ENCODE measurements around the gene LMO1. TPM values are rescaled to one million over a fixed set of nuclear protein-coding genes. Genes with fewer than 3 reads are reported as not detected.

Gene LMO1
- total and polyA plus RNA-seq, 10 of the 15 experiments (the other 5 are each of a cell fraction or from before 2014, with no cell fraction given): not detected

- Histone ChIP-seq H3K4me2 (ENCODE audit: control insufficient read depth, insufficient read depth) (no peak overlapping the region), H3K9ac (ENCODE audit: control insufficient read depth, insufficient read depth, low read length) (no peak overlapping the region), H3K4me1 (ENCODE audit: control insufficient read depth, insufficient read depth, low read length) (no peaks in the 10 kb centered on the region; the same call in 1 of the 2 replicates), H3K9me3 (replicated peaks; ENCODE audit: control insufficient read depth, insufficient read depth, low read length) (no peaks in the 10 kb centered on the region), H4K20me1 (ENCODE audit: control insufficient read depth, insufficient read depth) (no peaks in the 10 kb centered on the region), H2AFZ (ENCODE audit: control insufficient read depth, low read depth, low read length) (no peak overlapping the region), H3K27me3 (replicated peaks in 1 of 2; ENCODE audit: control insufficient read depth in 2 of 2, insufficient read depth in 2 of 2, low read length in 1 of 2) (no peaks in the 10 kb centered on the region), H3K79me2 (ENCODE audit: control insufficient read depth, insufficient read depth, low read length) (no peaks in the 10 kb centered on the region), H3K36me3 (ENCODE audit: control insufficient read depth in 2 of 2, insufficient read depth in 2 of 2, low read length in 1 of 2) (no peaks in the 10 kb centered on the region), H3K27ac (ENCODE audit: control insufficient read depth, insufficient read depth) (no peak overlapping the region), H3K4me3 (no peak overlapping the region)
- no peak for FAIRE-seq
- ChIA-PET RAD21 (ENCODE audit: unreplicated experiment) (interaction anchor here (0.8 to 3.3 kb wide), 2 partner anchors 36 to 340 kb away, joined by 3 to 19 read pairs; partner anchors contain the start of gene LMO1), POLR2A (no interaction called here), SMC1A (ENCODE audit: uncharacterized antibody, unreplicated experiment) (interaction anchor here (0.8 to 3.6 kb wide), 4 partner anchors 14 to 338 kb away, joined by 3 to 29 read pairs (median 4); partner anchors contain the start of gene LMO1), CTCF (interaction anchor here (0.7 to 3.8 kb wide), 7 partner anchors 8 to 602 kb away, joined by 3 to 26 read pairs (median 5); partner anchors contain the start of gene LMO1)
- intact Hi-C loops (cut with micrococcal nuclease; ENCODE audit: unreplicated experiment): loop anchor here (10.0 kb wide), 2 partner anchors 377 to 727 kb away; no protein-coding TSS in a partner anchor
- TF ChIP-seq EZH2 (IDR thresholded peaks at IDR 0.05; ENCODE audit: borderline replicate concordance, control insufficient read depth, low read depth, low read length) (no peak), TCF7 (IDR thresholded peaks at IDR 0.05; ENCODE audit: borderline replicate concordance) (no peak), TCF3 (IDR thresholded peaks at IDR 0.05; ENCODE audit: borderline replicate concordance, insufficient read depth, low read depth, low read length) (no peak), YBX1 (IDR thresholded peaks at IDR 0.05) (no peak), RAD21 (IDR thresholded peaks at IDR 0.05; ENCODE audit: insufficient read depth, low read depth, low read length) (no peak), RELA (IDR thresholded peaks at IDR 0.05; ENCODE audit: borderline replicate concordance, partially characterized antibody) (no peak), SREBF1 (IDR thresholded peaks at IDR 0.05; ENCODE audit: low read length) (no peak), MXI1 (IDR thresholded peaks at IDR 0.05; ENCODE audit: low read depth, low read length) (no peak), HDAC6 (IDR thresholded peaks at IDR 0.05; ENCODE audit: unreplicated experiment) (no peak), SRF (IDR thresholded peaks at IDR 0.05; ENCODE audit: low read depth in 2 of 2, low read length in 2 of 2) (no peak), KAT2A (conservative IDR thresholded peaks at IDR 0.05; ENCODE audit: control insufficient read depth, low read depth, low read length) (no peak), IKZF1 (conservative IDR thresholded peaks at IDR 0.05) (no peak), ZNF274 (IDR thresholded peaks at IDR 0.05; ENCODE audit: insufficient read depth, insufficient read length) (no peak), NKRF (conservative IDR thresholded peaks at IDR 0.05) (no peak), RUNX3 (IDR thresholded peaks at IDR 0.05; ENCODE audit: low read length) (no peak)
- ATAC-seq: peak; percentile 17
- 9% methylated on average over 4 of the region's 4 CpGs for WGBS (ENCODE audit: insufficient coverage, insufficient replicate concordance, low lambda C conversion rate, missing lambda C conversion rate)
- in situ Hi-C loops (cut with MboI): loop anchor here (5.0 kb wide), 1 partner anchor 340 kb away; no protein-coding TSS in a partner anchor
- BruUV-seq (replicated peaks): no TSS peak
- DNase-seq (ENCODE audit: low read depth, low spot score): no peak
These were observed 36.2 kb downstream of the LMO1 start for GRCh38 chr11:8227156-8228152.

Data from GM12878 (cell line).